ENCODE results near the gene BANK1.

DNA sequence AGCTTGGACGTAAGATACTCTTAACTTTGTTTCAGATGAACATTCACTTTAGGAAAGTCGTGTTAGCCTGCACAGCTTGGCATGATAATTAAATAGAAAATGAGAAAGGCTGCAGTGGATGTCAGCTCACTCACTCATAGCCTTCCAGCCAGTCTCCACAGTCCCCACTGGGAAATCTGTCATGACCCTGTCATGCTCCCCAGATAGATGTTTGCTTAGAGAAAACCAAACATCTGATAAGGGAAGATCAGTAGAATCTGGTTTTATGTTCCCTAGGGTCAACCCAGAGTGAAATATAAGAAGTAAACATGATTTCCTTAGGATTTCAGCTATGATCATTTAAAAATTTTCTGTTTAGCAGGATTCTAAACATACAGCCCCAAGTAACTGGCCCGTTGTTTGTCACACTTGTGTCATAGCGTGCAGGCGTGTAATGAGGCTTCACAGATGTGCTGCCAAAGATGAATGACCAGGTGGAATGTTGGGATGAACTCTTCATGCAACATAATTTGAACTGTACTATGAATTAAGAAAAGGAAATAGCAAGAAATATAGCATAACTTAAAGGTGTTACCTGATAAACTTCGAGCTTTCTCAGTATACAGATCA is 180.1 kb downstream of the BANK1 start:
- TF ChIP-seq, protein P1, sequence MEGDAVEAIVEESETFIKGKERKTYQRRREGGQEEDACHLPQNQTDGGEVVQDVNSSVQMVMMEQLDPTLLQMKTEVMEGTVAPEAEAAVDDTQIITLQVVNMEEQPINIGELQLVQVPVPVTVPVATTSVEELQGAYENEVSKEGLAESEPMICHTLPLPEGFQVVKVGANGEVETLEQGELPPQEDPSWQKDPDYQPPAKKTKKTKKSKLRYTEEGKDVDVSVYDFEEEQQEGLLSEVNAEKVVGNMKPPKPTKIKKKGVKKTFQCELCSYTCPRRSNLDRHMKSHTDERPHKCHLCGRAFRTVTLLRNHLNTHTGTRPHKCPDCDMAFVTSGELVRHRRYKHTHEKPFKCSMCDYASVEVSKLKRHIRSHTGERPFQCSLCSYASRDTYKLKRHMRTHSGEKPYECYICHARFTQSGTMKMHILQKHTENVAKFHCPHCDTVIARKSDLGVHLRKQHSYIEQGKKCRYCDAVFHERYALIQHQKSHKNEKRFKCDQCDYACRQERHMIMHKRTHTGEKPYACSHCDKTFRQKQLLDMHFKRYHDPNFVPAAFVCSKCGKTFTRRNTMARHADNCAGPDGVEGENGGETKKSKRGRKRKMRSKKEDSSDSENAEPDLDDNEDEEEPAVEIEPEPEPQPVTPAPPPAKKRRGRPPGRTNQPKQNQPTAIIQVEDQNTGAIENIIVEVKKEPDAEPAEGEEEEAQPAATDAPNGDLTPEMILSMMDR (conservative IDR thresholded peaks at IDR 0.05): no peak
- no peak for TF ChIP-seq EZH2 (IDR thresholded peaks at IDR 0.05; ENCODE audit: low read depth)

All from PC-9 (cell line).